NB4 (cell line): Measurements from ENCODE around the gene CMTR2.

Source experiments
- CTCF ChIP-seq: IDR thresholded peaks from one replicate; pipeline ENCODE4 v1.5.1; 2012; ENCODE audit warnings: low read depth, low read length
- MYC ChIP-seq: IDR thresholded peaks from 2 replicates; pipeline ENCODE4 v1.6.1; 2011; ENCODE audit warnings: low read depth, low read length
- POLR2A ChIP-seq: IDR thresholded peaks from 2 replicates; pipeline ENCODE4 v1.6.1; 2011; ENCODE audit warnings: mild to moderate bottlenecking; ENCODE audit not compliant: insufficient read length; ENCODE audit errors: extremely low read depth

GRCh38 chr16:71289732-71290062, 495 bp upstream of the CMTR2 start:
- no peak for TF ChIP-seq POLR2A
- no peak for TF ChIP-seq CTCF
- TF ChIP-seq MYC, result no peak
